ENCODE data around the gene EPB42.

EPB42 gene

DNA sequence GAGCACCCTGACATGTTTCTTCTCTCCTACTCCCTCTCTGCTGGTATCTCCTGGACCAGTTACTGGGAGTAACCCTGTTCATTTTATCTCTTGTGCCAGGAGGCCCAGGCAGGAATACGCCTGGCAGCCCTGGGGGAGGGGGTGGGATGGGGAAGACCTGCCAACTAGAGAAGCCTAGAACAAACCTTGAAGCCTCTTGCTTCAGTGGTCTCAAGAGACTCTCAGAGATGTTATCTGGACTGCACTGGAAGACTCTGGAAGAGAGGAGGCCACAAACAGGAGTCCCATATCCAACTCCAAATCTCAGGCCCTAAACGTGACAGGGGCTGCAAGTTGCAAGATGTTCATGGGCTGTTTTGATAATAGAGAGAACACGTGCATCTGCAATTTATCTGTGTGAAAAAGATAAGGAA is at the start of gene EPB42:
EPB42 (minus strand) TSS at position 28 of the 413 bp plus-strand sequence. CDS start 193 bp downstream, outside the sequence.
- Histone ChIP-seq H3K4me2 (ENCODE audit: low read length) (no peak within 1 kb of the TSS), H3K79me2 (ENCODE audit: low read length) (no peaks in the 10 kb centered on the region), H3K36me3 (replicated peaks; ENCODE audit: low read depth, low read length) (no peaks in the 10 kb centered on the region), H2AFZ (ENCODE audit: low read depth, low read length) (no peak within 1 kb of the TSS), H3K27ac (ENCODE audit: low read length) (no peak within 1 kb of the TSS), H3K27me3 (ENCODE audit: low read depth, low read length) (no peaks in the 10 kb centered on the region), H4K20me1 (ENCODE audit: insufficient read depth, low read length) (no peaks in the 10 kb centered on the region), H3K9me3 (ENCODE audit: insufficient read depth, low read length) (no peaks in the 10 kb centered on the region), H3K4me3 (ENCODE audit: low read length) (no peak within 1 kb of the TSS), H3K9ac (ENCODE audit: low read length) (no peak within 1 kb of the TSS), H3K4me1 (ENCODE audit: low read length) (0 out of 2 replicates have a peak, but pooled peaks cover 2% of the 10 kb centered on the region)
- no peak for TF ChIP-seq EZH2phosphoT487 (IDR thresholded peaks at IDR 0.05; ENCODE audit: low read depth)
- TF ChIP-seq, protein P1, sequence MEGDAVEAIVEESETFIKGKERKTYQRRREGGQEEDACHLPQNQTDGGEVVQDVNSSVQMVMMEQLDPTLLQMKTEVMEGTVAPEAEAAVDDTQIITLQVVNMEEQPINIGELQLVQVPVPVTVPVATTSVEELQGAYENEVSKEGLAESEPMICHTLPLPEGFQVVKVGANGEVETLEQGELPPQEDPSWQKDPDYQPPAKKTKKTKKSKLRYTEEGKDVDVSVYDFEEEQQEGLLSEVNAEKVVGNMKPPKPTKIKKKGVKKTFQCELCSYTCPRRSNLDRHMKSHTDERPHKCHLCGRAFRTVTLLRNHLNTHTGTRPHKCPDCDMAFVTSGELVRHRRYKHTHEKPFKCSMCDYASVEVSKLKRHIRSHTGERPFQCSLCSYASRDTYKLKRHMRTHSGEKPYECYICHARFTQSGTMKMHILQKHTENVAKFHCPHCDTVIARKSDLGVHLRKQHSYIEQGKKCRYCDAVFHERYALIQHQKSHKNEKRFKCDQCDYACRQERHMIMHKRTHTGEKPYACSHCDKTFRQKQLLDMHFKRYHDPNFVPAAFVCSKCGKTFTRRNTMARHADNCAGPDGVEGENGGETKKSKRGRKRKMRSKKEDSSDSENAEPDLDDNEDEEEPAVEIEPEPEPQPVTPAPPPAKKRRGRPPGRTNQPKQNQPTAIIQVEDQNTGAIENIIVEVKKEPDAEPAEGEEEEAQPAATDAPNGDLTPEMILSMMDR (IDR thresholded peaks at IDR 0.05; ENCODE audit: low read depth, low read length), result no peak

DNA sequence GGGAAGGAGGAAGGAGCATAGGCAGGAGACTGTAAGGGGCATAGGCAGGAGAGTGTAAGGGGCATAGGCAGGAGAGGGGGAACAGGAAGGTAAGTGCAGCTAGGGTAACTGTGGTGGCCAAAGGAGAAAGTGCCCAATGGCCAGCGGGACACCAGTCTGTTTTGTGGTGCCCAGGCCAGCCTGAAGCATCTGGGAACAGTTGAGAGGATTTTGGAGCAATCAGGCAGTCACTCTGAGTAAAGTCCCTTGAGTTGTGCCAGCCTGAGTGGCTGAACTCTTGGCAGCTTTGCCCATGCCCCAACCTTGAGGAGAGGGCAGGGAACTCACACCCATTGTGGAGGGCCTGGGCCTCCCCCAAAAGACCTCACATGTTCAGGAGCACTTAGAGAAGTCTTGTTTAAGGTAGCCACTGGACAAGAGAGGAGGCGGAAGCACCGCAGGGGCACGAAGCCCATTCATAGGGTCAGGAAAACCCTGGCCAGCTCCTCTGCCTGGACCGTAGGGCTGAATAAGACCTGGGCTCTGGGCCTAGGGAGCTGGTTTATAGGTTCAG is 49.4 kb upstream of the EPB42 start:
- H3K36me3 ChIP-seq (replicated peaks; ENCODE audit: low read depth, low read length), result no peaks in the 10 kb centered on the region
- H3K9ac ChIP-seq (ENCODE audit: low read length), result no peak overlapping the region
- no peaks in the 10 kb centered on the region for H4K20me1 ChIP-seq (ENCODE audit: insufficient read depth, low read length)
- TF ChIP-seq, protein P1 (IDR thresholded peaks at IDR 0.05; ENCODE audit: low read depth, low read length), result no peak
- TF ChIP-seq EZH2phosphoT487 (IDR thresholded peaks at IDR 0.05; ENCODE audit: low read depth), result no peak
- H3K9me3 ChIP-seq (ENCODE audit: insufficient read depth, low read length), result no peaks in the 10 kb centered on the region
- 0 out of 2 replicates have a peak overlapping the region, but pooled peaks have one; percentile 23 for H2AFZ ChIP-seq (ENCODE audit: low read depth, low read length)
- no peak overlapping the region for H3K27ac ChIP-seq (ENCODE audit: low read length)
- H3K4me1 ChIP-seq (ENCODE audit: low read length), result peaks cover 21% of the 10 kb centered on the region
- no peaks in the 10 kb centered on the region for H3K27me3 ChIP-seq (ENCODE audit: low read depth, low read length)
- H3K4me3 ChIP-seq (ENCODE audit: low read length), result no peak overlapping the region
- H3K79me2 ChIP-seq (ENCODE audit: low read length), result no peaks in the 10 kb centered on the region
- H3K4me2 ChIP-seq (ENCODE audit: low read length), result peak overlapping the region; percentile 31

DNA sequence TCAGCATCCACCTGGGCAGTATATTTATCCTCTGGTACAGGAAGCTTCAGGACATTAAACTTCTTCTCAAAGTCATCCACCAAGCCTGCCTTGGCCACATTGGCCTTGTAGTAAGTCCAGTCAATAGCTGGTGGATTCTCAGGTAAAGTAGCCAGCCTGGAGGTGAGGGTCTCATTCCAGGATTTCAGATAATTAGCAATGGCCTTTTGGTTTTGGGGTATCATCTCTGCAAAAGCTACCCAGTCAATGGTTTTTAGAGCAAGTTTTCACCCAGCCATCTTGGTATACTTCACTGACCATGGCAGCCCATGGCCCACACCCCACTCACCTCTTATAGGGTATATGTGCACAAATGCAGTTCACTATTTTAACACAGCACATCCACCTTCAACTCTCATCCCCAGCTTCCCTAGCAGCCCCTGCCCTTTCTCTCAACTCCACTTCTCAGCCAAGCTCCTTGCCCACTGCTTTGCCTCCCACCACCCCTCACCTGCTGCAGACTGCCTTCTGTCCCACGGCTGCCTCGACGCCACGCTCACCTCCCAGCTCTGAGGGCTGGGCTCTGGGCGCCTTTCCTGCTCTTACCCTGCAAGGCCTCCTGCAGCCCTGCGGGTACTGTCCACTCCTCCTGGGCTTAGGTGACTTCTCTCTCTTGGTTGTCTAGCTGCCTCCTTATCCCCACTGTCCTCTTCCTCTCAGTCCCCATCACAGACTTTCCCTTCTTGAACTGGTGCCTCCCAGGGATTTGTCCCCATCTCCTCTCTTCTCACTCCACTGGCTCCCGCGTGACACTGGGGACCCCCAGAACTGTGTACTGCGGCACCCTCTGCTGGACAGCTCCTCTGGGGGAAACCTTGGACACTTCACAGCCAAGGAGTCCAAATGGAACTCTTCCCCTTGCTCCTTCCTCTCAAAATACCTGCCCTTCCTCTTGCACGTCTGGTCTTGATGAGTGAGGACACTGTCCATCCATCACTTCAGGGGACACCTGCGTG is 47.6 kb upstream of the EPB42 start:
- TF ChIP-seq, protein P1 (IDR thresholded peaks at IDR 0.05; ENCODE audit: low read depth, low read length), result peak; percentile 85
- no peak for TF ChIP-seq EZH2phosphoT487 (IDR thresholded peaks at IDR 0.05; ENCODE audit: low read depth)
- Histone ChIP-seq H3K9ac (ENCODE audit: low read length) (no peak overlapping the region), H3K27ac (ENCODE audit: low read length) (no peak overlapping the region), H3K4me1 (ENCODE audit: low read length) (peaks cover 21% of the 10 kb centered on the region), H4K20me1 (ENCODE audit: insufficient read depth, low read length) (no peaks in the 10 kb centered on the region), H3K79me2 (ENCODE audit: low read length) (no peaks in the 10 kb centered on the region), H3K36me3 (replicated peaks; ENCODE audit: low read depth, low read length) (no peaks in the 10 kb centered on the region), H3K4me3 (ENCODE audit: low read length) (no peak overlapping the region), H3K4me2 (ENCODE audit: low read length) (no peak overlapping the region), H3K9me3 (ENCODE audit: insufficient read depth, low read length) (no peaks in the 10 kb centered on the region), H3K27me3 (ENCODE audit: low read depth, low read length) (peaks cover 6% of the 10 kb centered on the region; the same call in 1 of the 2 replicates), H2AFZ (ENCODE audit: low read depth, low read length) (no peak overlapping the region; the same call in 1 of the 2 replicates)

DNA sequence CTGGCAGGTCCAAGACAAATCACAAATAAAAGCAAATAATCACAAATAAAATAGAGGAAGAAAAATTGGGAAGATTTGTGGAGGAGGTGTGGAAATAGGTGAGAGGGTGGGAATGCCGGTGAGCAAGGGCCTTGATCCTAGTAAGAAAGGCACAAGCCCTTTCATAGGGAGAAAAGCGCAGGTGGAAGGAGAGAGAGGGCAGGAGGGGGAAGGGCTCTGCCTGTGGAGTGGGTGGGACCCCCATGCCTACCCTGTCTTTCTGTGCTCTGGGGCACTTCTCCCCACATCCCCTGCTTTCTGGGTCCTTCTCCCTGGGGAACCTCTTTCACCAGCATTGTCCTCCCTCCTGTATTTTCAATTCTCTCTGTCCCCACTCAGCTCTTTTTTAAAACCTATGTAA is 46.6 kb upstream of the EPB42 start:
- H3K4me1 ChIP-seq (ENCODE audit: low read length), result peaks cover 21% of the 10 kb centered on the region
- H3K27ac ChIP-seq (ENCODE audit: low read length), result no peak overlapping the region
- H3K36me3 ChIP-seq (replicated peaks; ENCODE audit: low read depth, low read length), result no peaks in the 10 kb centered on the region
- no peak overlapping the region for H3K4me2 ChIP-seq (ENCODE audit: low read length)
- TF ChIP-seq EZH2phosphoT487 (IDR thresholded peaks at IDR 0.05; ENCODE audit: low read depth), result no peak
- TF ChIP-seq, protein P1 (IDR thresholded peaks at IDR 0.05; ENCODE audit: low read depth, low read length), result no peak
- peaks cover 11% of the 10 kb centered on the region; the same call in 1 of the 2 replicates for H3K27me3 ChIP-seq (ENCODE audit: low read depth, low read length)
- H2AFZ ChIP-seq (ENCODE audit: low read depth, low read length), result no peak overlapping the region
- H4K20me1 ChIP-seq (ENCODE audit: insufficient read depth, low read length), result no peaks in the 10 kb centered on the region
- H3K4me3 ChIP-seq (ENCODE audit: low read length), result no peak overlapping the region
- no peaks in the 10 kb centered on the region for H3K79me2 ChIP-seq (ENCODE audit: low read length)
- no peak overlapping the region for H3K9ac ChIP-seq (ENCODE audit: low read length)
- H3K9me3 ChIP-seq (ENCODE audit: insufficient read depth, low read length), result no peaks in the 10 kb centered on the region

Data from OCI-LY3 (cell line).